Kidney (tissue), 14 donors: ENCODE data around the gene ETS2. TPM values are rescaled to one million over a fixed set of nuclear protein-coding genes. Genes with fewer than 3 reads are reported as not detected.

ENCODE experiments used
- DNase-seq, 5 donors: peaks; one replicate each; pipeline ENCODE4 v3.0.0-alpha.2; 2013 to 2020
- FAIRE-seq: peaks from 2 replicates; lab custom pipeline; 2012; peaks lifted over from hg19 to GRCh38; lab: Jason Lieb, UNC
- H3K27ac ChIP-seq, 2 donors: one replicate each; pipeline ENCODE4 v1.7.0; 2013; ENCODE audit warnings: low read depth in 2 of 2, low read length in 2 of 2, inconsistent platforms in 1 of 2
- H3K27me3 ChIP-seq: one replicate; pipeline ENCODE4 v1.7.1; 2013; ENCODE audit warnings: low read length, inconsistent platforms; ENCODE audit not compliant: control insufficient read depth, insufficient read depth
- H3K36me3 ChIP-seq, 3 donors: one replicate each; pipeline versions ENCODE4 v1.7.0 to v1.7.1; 2013; ENCODE audit warnings: low read length in 3 of 3, control low read depth in 1 of 3, inconsistent platforms in 1 of 3; ENCODE audit not compliant: insufficient read depth in 3 of 3, control insufficient read depth in 2 of 3
- H3K4me1 ChIP-seq, 3 donors: one replicate each; pipeline versions ENCODE4 v1.7.0 to v1.7.1; 2013; ENCODE audit warnings: low read length in 3 of 3, inconsistent platforms in 1 of 3, low read depth in 1 of 3; ENCODE audit not compliant: control insufficient read depth in 2 of 3, insufficient read depth in 2 of 3
- H3K4me3 ChIP-seq, 3 donors: one replicate each; pipeline versions ENCODE4 v1.7.0 to v1.8.1; 2013; ENCODE audit warnings: low read length in 3 of 3, control low read depth in 1 of 3, inconsistent platforms in 1 of 3
- H3K9ac ChIP-seq, 3 donors: one replicate each; pipeline versions ENCODE4 v1.7.0 to v1.7.1; 2013; ENCODE audit warnings: low read length in 3 of 3, control low read depth in 1 of 3, inconsistent platforms in 1 of 3
- H3K9me3 ChIP-seq, 3 donors: one replicate each; pipeline versions ENCODE4 v1.7.0 to v1.7.1; 2013; ENCODE audit warnings: low read length in 3 of 3, control low read depth in 1 of 3, inconsistent platforms in 1 of 3; ENCODE audit not compliant: control insufficient read depth in 2 of 3, insufficient read depth in 1 of 3
- CTCF ChIP-seq: IDR thresholded peaks from 3 replicates; pipeline ENCODE4 v1.5.1; 2012; ENCODE audit warnings: mild to moderate bottlenecking, moderate library complexity, borderline replicate concordance; ENCODE audit not compliant: insufficient read depth; ENCODE audit errors: extremely low read depth
- intact Hi-C: fragments of 100-400 bp; cut with DNase I; formaldehyde crosslinking; loops from one replicate; pipeline ENCODE4 v1.11.1; 2022
- polyA plus RNA-seq: library from polyadenylated mRNA; stranded (reverse); fragments of 350-450 nt; fragmentation: Illumina TruSeq; extraction: RNeasy Lipid Tissue Mini Kit (QIAGEN cat#74804); gene quantifications from one replicate; pipeline ENCODE4 v1.2.3, GENCODE V29; 2014; ENCODE audit warnings: low read depth, low replicate concordance; ENCODE audit not compliant: insufficient read depth
- total RNA-seq: library from RNA; stranded (reverse); fragmentation: NEBNext Ultra II Directional; extraction: Animal tissue kit (Norgen Biotek cat#: 25700); gene quantifications from one replicate; pipeline ENCODE4 v1.2.1, GENCODE V29; 2021
- donor health status: control.
- donor health status: control.
- donor health status: control.
- donor health status: control.
- donor health status: control.
- donor health status: DM: yes; HTN: yes; CAD: no.
- donor health status: Normal renal cell carcinoma (clear cell type).

ETS2 gene
- total and polyA plus RNA-seq, 2 donors from 2014 or later: 43.1 to 178 TPM

DNA sequence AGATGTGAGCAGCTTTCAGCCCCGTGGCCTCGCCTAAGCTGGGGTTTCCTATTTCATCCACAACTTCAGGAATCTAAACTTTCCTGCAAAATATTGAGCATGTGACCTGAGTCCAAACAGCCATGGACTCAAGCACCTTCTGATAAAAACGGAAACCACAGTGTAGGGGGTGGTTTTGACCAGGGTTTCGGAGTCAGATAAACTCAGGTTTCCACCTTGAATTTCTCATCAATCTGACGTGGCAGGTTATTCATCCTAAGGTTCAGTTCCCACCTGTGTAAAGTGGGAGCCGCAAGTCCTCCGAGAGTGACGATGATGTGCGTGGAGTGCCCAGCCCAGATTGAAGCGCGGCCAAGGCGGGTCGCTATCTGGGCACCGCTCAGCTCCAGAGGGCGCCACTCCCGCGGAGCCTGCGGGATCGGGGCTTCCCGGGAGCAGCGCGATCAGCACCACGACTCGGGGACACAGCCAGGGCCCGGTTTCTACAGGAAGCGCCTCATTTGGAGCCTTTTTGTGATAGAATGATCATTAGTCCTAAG is 871 bp upstream of the ETS2 start:
- Histone ChIP-seq H3K36me3 (no peaks in the 10 kb centered on the region), H3K9ac (peak overlapping the region in 2 of 3 donors; percentile 2 to 89), H3K27ac (peak overlapping the region; percentile 96 to 97), H3K4me1 (no peaks in the 10 kb centered on the region), H3K4me3 (peak overlapping the region; percentile 37 to 88 (median 68)), H3K27me3 (no peaks in the 10 kb centered on the region), H3K9me3 (no peaks in the 10 kb centered on the region)
- no peak for FAIRE-seq
- TF ChIP-seq CTCF: peak; percentile 48
- peak; percentile 65 to 92 (median 84) for DNase-seq
- intact Hi-C loops: loop anchor here (10.0 kb wide), 1 partner anchor 50 kb away; no protein-coding TSS in a partner anchor

GRCh38 chr21:38806153-38806941 is 618 bp downstream of the ETS2 start:
- no peak for FAIRE-seq
- DNase-seq: peak in 4 of 5 donors; percentile 40 to 86 (median 64)

DNA sequence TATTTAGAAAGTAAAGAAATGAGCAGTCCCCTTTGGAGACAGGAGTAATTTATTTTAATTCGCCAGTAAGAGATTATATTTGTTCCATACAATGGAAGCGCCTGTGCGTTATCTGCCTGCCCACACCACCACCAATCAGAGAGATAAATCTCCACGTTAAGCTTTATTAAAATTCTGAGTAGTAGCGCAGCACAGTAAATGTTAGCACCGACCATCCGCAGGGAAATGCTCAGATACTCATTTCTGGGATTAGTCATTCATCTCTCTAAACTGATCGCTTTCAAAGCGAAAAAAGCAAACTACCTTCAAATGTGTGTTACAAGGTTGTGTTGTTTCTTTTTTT is 1.2 kb downstream of the ETS2 start:
- peak overlapping the region; percentile 61 to 94 (median 91) for H3K9ac ChIP-seq
- H3K4me1 ChIP-seq: peaks cover 0 to 3% (median 0%) of the 10 kb centered on the region in 3 donors
- FAIRE-seq (no peak), DNase-seq (peak in 2 of 5 donors; percentile 36 to 40)
- H3K36me3 ChIP-seq: peaks cover 0 to 11% (median 3%) of the 10 kb centered on the region in 3 donors
- H3K27me3 ChIP-seq: no peaks in the 10 kb centered on the region
- no peaks in the 10 kb centered on the region for H3K9me3 ChIP-seq
- intact Hi-C loops: loop anchor here (10.0 kb wide), 1 partner anchor 52 kb away; no protein-coding TSS in a partner anchor
- TF ChIP-seq CTCF: no peak
- peak overlapping the region; percentile 80 to 95 (median 88) for H3K4me3 ChIP-seq
- H3K27ac ChIP-seq: peak overlapping the region; percentile 96 to 97

More at GRCh38 chr21:38806153-38806941, 618 bp downstream of the ETS2 start:
- peaks cover 0 to 10% (median 3%) of the 10 kb centered on the region in 3 donors for H3K36me3 ChIP-seq
- H3K4me3 ChIP-seq: peak overlapping the region; percentile 80 to 95 (median 88)
- peak overlapping the region; percentile 61 to 94 (median 91) for H3K9ac ChIP-seq
- H3K27me3 ChIP-seq: no peaks in the 10 kb centered on the region
- peaks cover 0 to 3% (median 0%) of the 10 kb centered on the region in 3 donors for H3K4me1 ChIP-seq
- no peaks in the 10 kb centered on the region for H3K9me3 ChIP-seq
- peak overlapping the region; percentile 96 to 97 for H3K27ac ChIP-seq
- intact Hi-C loops: loop anchor here (10.0 kb wide), 1 partner anchor 52 kb away; no protein-coding TSS in a partner anchor
- TF ChIP-seq CTCF: no peak
